ENCODE results near the gene NPC1. TPM values are rescaled to one million over a fixed set of nuclear protein-coding genes. Genes with fewer than 3 reads are reported as not detected.

The NPC1 gene
- total and polyA plus RNA-seq, 3 donors from 2014 or later: 36.8 to 83.2 (median 66.8) TPM

DNA sequence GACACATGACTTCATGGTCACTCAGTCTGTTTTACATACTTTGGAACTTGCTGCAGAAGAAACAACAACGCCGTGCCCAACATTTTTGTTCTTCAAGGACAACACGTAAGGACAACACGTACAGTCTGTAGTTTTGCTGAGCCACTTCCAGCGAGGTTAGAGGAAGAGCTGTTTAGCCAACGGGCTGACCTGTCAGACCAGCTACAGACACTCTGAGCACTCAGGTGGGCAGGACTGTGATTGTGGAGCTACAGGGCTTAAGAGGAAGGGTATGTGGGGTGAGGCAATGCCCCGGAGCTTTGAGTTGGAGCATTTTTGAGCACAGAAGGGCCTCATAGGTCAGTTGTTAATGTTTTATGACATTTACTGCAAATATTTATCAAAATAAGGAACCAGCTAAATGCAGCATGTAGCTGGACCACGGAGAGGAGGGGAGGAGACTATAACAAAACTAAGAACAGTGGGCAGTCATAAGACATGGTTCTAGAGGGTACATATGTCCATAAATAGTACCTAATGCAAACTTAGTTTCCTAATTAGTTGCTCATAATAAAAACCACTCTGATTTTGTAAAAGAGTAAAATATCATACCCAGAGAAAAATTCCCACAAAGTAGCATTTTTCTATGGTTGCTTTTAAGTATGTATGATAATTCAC lies 26.3 kb upstream of the NPC1 start:
- Histone ChIP-seq H3K4me1 (peaks cover 35% of the 10 kb centered on the region), H3K9me3 (no peaks in the 10 kb centered on the region), H3K27ac (peak overlapping the region in 1 of 2 donors; percentile 32), H3K27me3 (no peaks in the 10 kb centered on the region), H3K36me3 (ENCODE audit: low read depth, missing control alignments) (no peaks in the 10 kb centered on the region), H3K4me3 (no peak overlapping the region)
- TF ChIP-seq, protein P1, sequence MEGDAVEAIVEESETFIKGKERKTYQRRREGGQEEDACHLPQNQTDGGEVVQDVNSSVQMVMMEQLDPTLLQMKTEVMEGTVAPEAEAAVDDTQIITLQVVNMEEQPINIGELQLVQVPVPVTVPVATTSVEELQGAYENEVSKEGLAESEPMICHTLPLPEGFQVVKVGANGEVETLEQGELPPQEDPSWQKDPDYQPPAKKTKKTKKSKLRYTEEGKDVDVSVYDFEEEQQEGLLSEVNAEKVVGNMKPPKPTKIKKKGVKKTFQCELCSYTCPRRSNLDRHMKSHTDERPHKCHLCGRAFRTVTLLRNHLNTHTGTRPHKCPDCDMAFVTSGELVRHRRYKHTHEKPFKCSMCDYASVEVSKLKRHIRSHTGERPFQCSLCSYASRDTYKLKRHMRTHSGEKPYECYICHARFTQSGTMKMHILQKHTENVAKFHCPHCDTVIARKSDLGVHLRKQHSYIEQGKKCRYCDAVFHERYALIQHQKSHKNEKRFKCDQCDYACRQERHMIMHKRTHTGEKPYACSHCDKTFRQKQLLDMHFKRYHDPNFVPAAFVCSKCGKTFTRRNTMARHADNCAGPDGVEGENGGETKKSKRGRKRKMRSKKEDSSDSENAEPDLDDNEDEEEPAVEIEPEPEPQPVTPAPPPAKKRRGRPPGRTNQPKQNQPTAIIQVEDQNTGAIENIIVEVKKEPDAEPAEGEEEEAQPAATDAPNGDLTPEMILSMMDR (IDR thresholded peaks at IDR 0.05): no peak
- TF ChIP-seq POLR2A (IDR thresholded peaks at IDR 0.05): no peak
- intact Hi-C loops (cut with DNase I; ENCODE audit: low total_unique reads): no loop called here
- WGBS, 2 donors: 37 to 44% methylated on average over 8 of the region's 8 CpGs
- peak; percentile 46 for DNase-seq

DNA sequence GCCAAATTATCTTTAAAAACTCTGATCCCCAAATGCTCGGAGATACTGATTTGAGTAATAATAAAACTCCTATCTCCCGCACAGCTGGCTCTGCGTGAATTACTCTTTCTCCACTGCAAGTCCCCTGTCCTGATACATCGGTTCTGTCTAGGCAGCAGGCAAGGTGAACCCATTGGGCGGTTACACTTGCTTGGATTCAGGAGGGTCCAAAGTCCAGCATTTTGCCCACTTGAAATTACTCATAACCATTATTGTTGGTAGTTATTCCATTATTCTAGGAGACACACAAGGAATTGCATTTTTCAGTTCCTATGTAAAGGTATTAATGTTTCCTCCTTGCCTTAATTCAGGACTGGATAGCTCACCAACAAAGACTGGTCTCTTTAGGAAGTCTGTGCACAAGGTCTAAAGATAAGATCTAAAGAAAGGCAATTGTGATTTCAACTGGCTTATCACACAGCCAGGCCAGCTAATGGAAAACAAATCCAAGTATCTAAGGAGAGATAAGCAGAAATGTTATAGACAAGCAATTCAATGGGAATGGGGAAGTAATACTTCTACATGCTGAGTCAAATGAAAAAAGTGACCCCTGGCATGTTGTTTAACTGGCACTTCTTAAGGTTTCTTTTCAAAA lies 23.2 kb upstream of the NPC1 start:
- no peak for TF ChIP-seq POLR2A (IDR thresholded peaks at IDR 0.05)
- TF ChIP-seq, protein P1 (IDR thresholded peaks at IDR 0.05): no peak
- H3K4me1 ChIP-seq: peaks cover 28% of the 10 kb centered on the region
- H3K27me3 ChIP-seq: no peaks in the 10 kb centered on the region
- H3K9me3 ChIP-seq: no peaks in the 10 kb centered on the region
- no peaks in the 10 kb centered on the region for H3K36me3 ChIP-seq (ENCODE audit: low read depth, missing control alignments)
- 95 to 97% methylated on average over 5 of the region's 5 CpGs for WGBS, 2 donors
- H3K27ac ChIP-seq: no peak overlapping the region
- no peak for DNase-seq
- no peak overlapping the region for H3K4me3 ChIP-seq
- intact Hi-C loops (cut with DNase I; ENCODE audit: low total_unique reads): no loop called here

DNA sequence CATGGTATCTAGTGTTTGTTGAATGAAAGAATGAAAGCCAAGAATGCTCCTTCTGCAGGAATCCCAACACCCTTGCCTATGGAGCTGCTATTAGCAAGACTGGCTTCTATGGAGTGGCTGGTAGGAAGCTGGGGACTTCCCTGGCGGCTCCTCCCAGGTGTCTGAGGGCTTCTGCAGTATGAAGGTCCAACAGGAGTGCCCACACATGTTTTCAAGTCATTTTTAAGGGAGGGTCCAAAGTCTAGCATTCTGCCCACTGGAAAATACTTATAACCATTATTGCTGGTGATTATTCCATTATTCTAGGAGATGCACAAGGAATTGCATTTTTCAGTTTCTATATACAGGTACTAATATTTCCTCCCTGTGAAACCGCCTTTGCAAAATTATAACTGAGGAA lies 21.9 kb upstream of the NPC1 start:
- H3K9me3 ChIP-seq: no peaks in the 10 kb centered on the region
- TF ChIP-seq, protein P1 (IDR thresholded peaks at IDR 0.05): no peak
- TF ChIP-seq POLR2A (IDR thresholded peaks at IDR 0.05): no peak
- H3K4me3 ChIP-seq: no peak overlapping the region
- no peaks in the 10 kb centered on the region for H3K27me3 ChIP-seq
- intact Hi-C loops (cut with DNase I; ENCODE audit: low total_unique reads): no loop called here
- no peak for DNase-seq
- peaks cover 16% of the 10 kb centered on the region for H3K4me1 ChIP-seq
- 93 to 98% methylated on average over 2 of the region's 2 CpGs for WGBS, 2 donors
- no peak overlapping the region for H3K27ac ChIP-seq
- no peaks in the 10 kb centered on the region for H3K36me3 ChIP-seq (ENCODE audit: low read depth, missing control alignments)

DNA sequence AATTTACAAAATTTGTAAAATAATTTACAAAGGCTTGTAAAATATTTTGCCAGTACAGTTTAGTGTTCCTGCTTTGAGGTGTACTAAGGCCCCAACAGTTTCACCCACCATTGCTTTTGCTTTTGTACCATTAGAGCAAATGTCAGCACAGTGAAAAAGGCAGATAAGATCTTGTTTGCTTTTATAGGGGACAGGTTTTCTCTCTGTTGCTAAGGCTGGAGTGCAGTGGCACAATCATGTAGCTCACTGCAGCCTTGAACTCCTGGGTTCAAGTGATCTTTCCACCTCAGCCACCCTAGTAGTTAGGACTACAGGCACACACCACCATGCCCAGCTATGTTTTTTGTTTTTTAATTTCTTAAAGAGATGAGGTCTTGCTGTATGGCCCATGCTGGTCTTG lies 19.6 kb upstream of the NPC1 start:
- TF ChIP-seq, protein P1 (IDR thresholded peaks at IDR 0.05): no peak
- no peak for TF ChIP-seq POLR2A (IDR thresholded peaks at IDR 0.05)
- H3K4me3 ChIP-seq: no peak overlapping the region

DNA sequence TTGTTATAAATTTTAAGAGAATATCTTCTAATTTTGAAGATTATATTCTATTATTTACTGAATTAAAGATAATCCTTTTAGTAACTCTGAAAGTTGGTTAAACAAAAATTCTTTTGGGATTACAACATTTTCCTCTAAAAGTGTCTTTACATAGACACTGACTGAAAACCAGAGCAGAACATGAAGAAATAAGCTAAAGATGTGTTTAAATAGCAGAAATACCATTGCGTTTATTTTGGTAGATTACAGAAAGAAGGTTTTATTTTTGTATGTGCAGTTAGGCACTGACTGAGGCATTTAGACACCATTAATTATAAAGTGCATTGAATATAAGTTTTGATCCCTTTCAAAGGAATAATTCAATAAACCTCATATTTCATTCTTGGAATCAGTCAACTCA lies 13.5 kb upstream of the NPC1 start:
- WGBS, 2 donors: 71 to 72% methylated on average over 1 of the region's 1 CpG
- no peaks in the 10 kb centered on the region for H3K27me3 ChIP-seq
- no peak for TF ChIP-seq POLR2A (IDR thresholded peaks at IDR 0.05)
- TF ChIP-seq, protein P1 (IDR thresholded peaks at IDR 0.05): no peak
- no peak overlapping the region for H3K4me3 ChIP-seq
- no peaks in the 10 kb centered on the region for H3K9me3 ChIP-seq
- DNase-seq: no peak
- H3K4me1 ChIP-seq: no peaks in the 10 kb centered on the region
- H3K27ac ChIP-seq: no peak overlapping the region
- intact Hi-C loops (cut with DNase I; ENCODE audit: low total_unique reads): no loop called here
- H3K36me3 ChIP-seq (ENCODE audit: low read depth, missing control alignments): no peaks in the 10 kb centered on the region

More for the DNA sequence above, 19.6 kb upstream of the NPC1 start:
- H3K9me3 ChIP-seq: no peaks in the 10 kb centered on the region
- no peaks in the 10 kb centered on the region for H3K27me3 ChIP-seq
- intact Hi-C loops (cut with DNase I; ENCODE audit: low total_unique reads): no loop called here
- DNase-seq: no peak
- H3K4me1 ChIP-seq: no peaks in the 10 kb centered on the region
- no peak overlapping the region for H3K27ac ChIP-seq
- no peaks in the 10 kb centered on the region for H3K36me3 ChIP-seq (ENCODE audit: low read depth, missing control alignments)
